ENCODE results near the gene PLEKHH2. TPM values are rescaled to one million over a fixed set of nuclear protein-coding genes. Genes with fewer than 3 reads are reported as not detected.
"Not testable (repeated sequence)": the region's sequence is repeated elsewhere in the genome, so short reads cannot be mapped to it uniquely, and the experiment has no call there.

PLEKHH2 gene
- total RNA-seq, 1 experiment from 2014 or later = 7.1 TPM

- H3K9me3 ChIP-seq (replicated peaks) = peaks cover 11% of the 10 kb centered on the region; the same call in 1 of the 2 replicates
- DNase-seq = peak; percentile 63 to 64
- H3K4me1 ChIP-seq = no peaks in the 10 kb centered on the region
- H3K4me3 ChIP-seq = peak within 1 kb of the TSS; percentile 60
- no peaks in the 10 kb centered on the region for H3K36me3 ChIP-seq
- H3K27me3 ChIP-seq = no peaks in the 10 kb centered on the region
- peak within 1 kb of the TSS; percentile 6; the same call in 1 of the 2 replicates for H3K27ac ChIP-seq
Observed at GRCh38 chr2:43676322-43677050, 39.4 kb downstream of the PLEKHH2 start, which contains the start of gene C1GALT1C1L. C1GALT1C1L (minus strand) TSS chr2:43676429; CDS start chr2:43676322, 107 bp downstream.

- not testable (repeated sequence) for DNase-seq, H3K4me1 ChIP-seq, H3K36me3 ChIP-seq, H3K27ac ChIP-seq, H3K4me3 ChIP-seq, H3K27me3 ChIP-seq
- H3K9me3 ChIP-seq (replicated peaks) = peaks cover 11% of the 10 kb centered on the region; the same call in 1 of the 2 replicates
Observed at GRCh38 chr2:43677783-43678182, 40.7 kb downstream of the PLEKHH2 start.

GRCh38 chr2:43685357-43685756 lies 48.3 kb downstream of the PLEKHH2 start:
- H3K27ac ChIP-seq = no peak overlapping the region
- DNase-seq = no peak
- no peak overlapping the region for H3K4me3 ChIP-seq
- no peaks in the 10 kb centered on the region for H3K36me3 ChIP-seq
- H3K9me3 ChIP-seq (replicated peaks) = peaks cover 2% of the 10 kb centered on the region; the same call in 1 of the 2 replicates
- no peaks in the 10 kb centered on the region for H3K4me1 ChIP-seq
- no peaks in the 10 kb centered on the region for H3K27me3 ChIP-seq

- H3K27me3 ChIP-seq = no peaks in the 10 kb centered on the region
- no peaks in the 10 kb centered on the region for H3K9me3 ChIP-seq (replicated peaks)
- H3K36me3 ChIP-seq = no peaks in the 10 kb centered on the region
- H3K4me3 ChIP-seq = no peak overlapping the region
- no peaks in the 10 kb centered on the region for H3K4me1 ChIP-seq
- H3K27ac ChIP-seq = no peak overlapping the region
- DNase-seq = no peak
Observed at GRCh38 chr2:43689999-43690398, 52.9 kb downstream of the PLEKHH2 start.

GRCh38 chr2:43692428-43692994 lies 55.5 kb downstream of the PLEKHH2 start:
- Histone ChIP-seq H3K36me3 (no peaks in the 10 kb centered on the region), H3K9me3 (replicated peaks) (no peaks in the 10 kb centered on the region; the same call in 1 of the 2 replicates), H3K27me3 (no peaks in the 10 kb centered on the region), H3K27ac (no peak overlapping the region), H3K4me1 (no peaks in the 10 kb centered on the region), H3K4me3 (no peak overlapping the region)
- no peak for DNase-seq

- H3K27me3 ChIP-seq; H3K9me3 ChIP-seq (replicated peaks); H3K36me3 ChIP-seq; H3K4me1 ChIP-seq; DNase-seq; H3K4me3 ChIP-seq; H3K27ac ChIP-seq: not testable (repeated sequence)
Observed at GRCh38 chr2:43698140-43698539, 61.1 kb downstream of the PLEKHH2 start.

GRCh38 chr2:43699761-43700160 lies 62.7 kb downstream of the PLEKHH2 start:
- no peaks in the 10 kb centered on the region; the same call in 1 of the 2 replicates for H3K9me3 ChIP-seq (replicated peaks)
- no peak overlapping the region for H3K4me3 ChIP-seq
- DNase-seq = no peak
- H3K27ac ChIP-seq = no peak overlapping the region
- no peaks in the 10 kb centered on the region for H3K36me3 ChIP-seq
- no peaks in the 10 kb centered on the region for H3K4me1 ChIP-seq
- no peaks in the 10 kb centered on the region for H3K27me3 ChIP-seq

GRCh38 chr2:43701111-43701510 lies 64.1 kb downstream of the PLEKHH2 start:
- no peak for DNase-seq
- H3K27ac ChIP-seq = no peak overlapping the region
- no peaks in the 10 kb centered on the region for H3K36me3 ChIP-seq
- H3K9me3 ChIP-seq (replicated peaks) = no peaks in the 10 kb centered on the region
- H3K27me3 ChIP-seq = no peaks in the 10 kb centered on the region
- H3K4me1 ChIP-seq = no peaks in the 10 kb centered on the region
- no peak overlapping the region for H3K4me3 ChIP-seq

- DNase-seq = no peak
- Histone ChIP-seq H3K27me3 (no peaks in the 10 kb centered on the region), H3K27ac (no peak overlapping the region), H3K9me3 (replicated peaks) (no peaks in the 10 kb centered on the region), H3K4me1 (no peaks in the 10 kb centered on the region), H3K36me3 (no peaks in the 10 kb centered on the region), H3K4me3 (no peak overlapping the region)
Observed at GRCh38 chr2:43707255-43708015, 70.4 kb downstream of the PLEKHH2 start.

- Histone ChIP-seq H3K27me3 (no peaks in the 10 kb centered on the region), H3K9me3 (replicated peaks) (no peaks in the 10 kb centered on the region), H3K36me3 (no peaks in the 10 kb centered on the region), H3K4me1 (no peaks in the 10 kb centered on the region), H3K27ac (no peak overlapping the region), H3K4me3 (no peak overlapping the region)
- DNase-seq = no peak
Observed at GRCh38 chr2:43708178-43708577, 71.1 kb downstream of the PLEKHH2 start.

GRCh38 chr2:43708891-43709290 lies 71.8 kb downstream of the PLEKHH2 start:
- no peak overlapping the region for H3K27ac ChIP-seq
- no peak overlapping the region for H3K4me3 ChIP-seq
- no peak for DNase-seq
- no peaks in the 10 kb centered on the region for H3K9me3 ChIP-seq (replicated peaks)
- no peaks in the 10 kb centered on the region for H3K36me3 ChIP-seq
- no peaks in the 10 kb centered on the region for H3K4me1 ChIP-seq
- no peaks in the 10 kb centered on the region for H3K27me3 ChIP-seq

- H3K4me3 ChIP-seq = no peak overlapping the region
- no peaks in the 10 kb centered on the region for H3K4me1 ChIP-seq
- H3K27ac ChIP-seq = no peak overlapping the region
- no peaks in the 10 kb centered on the region for H3K27me3 ChIP-seq
- no peak for DNase-seq
- no peaks in the 10 kb centered on the region for H3K36me3 ChIP-seq
- no peaks in the 10 kb centered on the region for H3K9me3 ChIP-seq (replicated peaks)
Observed at GRCh38 chr2:43710866-43711265, 73.8 kb downstream of the PLEKHH2 start.

GRCh38 chr2:43714164-43714563 lies 77.1 kb downstream of the PLEKHH2 start:
- no peak overlapping the region for H3K4me3 ChIP-seq
- H3K27ac ChIP-seq = no peak overlapping the region
- H3K27me3 ChIP-seq = no peaks in the 10 kb centered on the region
- no peaks in the 10 kb centered on the region for H3K36me3 ChIP-seq
- no peaks in the 10 kb centered on the region for H3K9me3 ChIP-seq (replicated peaks)
- no peaks in the 10 kb centered on the region for H3K4me1 ChIP-seq
- DNase-seq = no peak

GRCh38 chr2:43715300-43716098 lies 78.4 kb downstream of the PLEKHH2 start:
- no peak for DNase-seq
- Histone ChIP-seq H3K27ac (no peak overlapping the region), H3K4me1 (no peaks in the 10 kb centered on the region), H3K36me3 (no peaks in the 10 kb centered on the region), H3K9me3 (replicated peaks) (no peaks in the 10 kb centered on the region), H3K4me3 (no peak overlapping the region), H3K27me3 (no peaks in the 10 kb centered on the region)
